ENCODE results near the gene TPT1. TPM values are rescaled to one million over a fixed set of nuclear protein-coding genes. Genes with fewer than 3 reads are reported as not detected.
A peak's percentile ranks its signal among the peaks of the same experiment; 100 is the strongest.

TPT1 gene
- total and polyA plus RNA-seq, 2 of the 13 experiments (the other 11 are each of a cell fraction or from before 2014, with no cell fraction given), result 2,953 to 3,594 TPM

DNA sequence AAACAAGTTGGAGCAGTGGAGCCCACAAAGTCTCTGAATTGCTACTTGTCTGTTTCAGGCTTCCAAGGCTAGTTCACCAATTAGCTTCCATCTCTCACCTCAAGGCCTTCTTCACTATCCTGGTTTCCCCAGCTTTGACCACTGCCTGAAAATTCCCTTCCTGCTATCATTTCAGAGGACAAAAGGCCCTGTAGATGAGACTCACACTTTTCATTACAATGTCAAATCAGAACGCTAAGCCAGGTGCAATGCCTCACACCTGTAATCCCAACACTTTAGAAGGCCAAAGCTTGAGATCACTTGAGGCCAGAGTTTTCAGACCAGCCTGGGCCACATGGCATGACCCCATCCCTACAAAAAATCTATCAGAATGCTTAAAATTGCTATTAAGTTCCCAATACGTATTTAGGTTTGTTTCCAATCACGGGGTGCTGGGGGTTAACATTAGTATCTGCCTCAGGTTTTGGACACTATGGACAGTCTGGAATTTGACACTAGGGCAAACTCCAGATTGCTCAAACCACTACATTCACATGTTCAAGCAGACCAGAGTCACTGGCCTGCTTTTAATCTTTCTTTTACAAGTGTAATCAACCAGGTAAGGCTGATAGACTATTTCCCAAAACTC is 5.5 kb downstream of the TPT1 start (continued):
- TF ChIP-seq TIGD3 (CRISPR knock-in tag; IDR thresholded peaks at IDR 0.05; ENCODE audit: borderline replicate concordance), result no peak
- TF ChIP-seq NONO (IDR thresholded peaks at IDR 0.05), result no peak
- peak; percentile 65; the same call in 1 of the 2 replicates for TF ChIP-seq NONO (CRISPR knock-in tag; conservative IDR thresholded peaks at IDR 0.05)
- peak; percentile 46; the same call in 1 of the 2 replicates for TF ChIP-seq SPEN (CRISPR knock-in tag; IDR thresholded peaks at IDR 0.05; ENCODE audit: low read depth)
- TF ChIP-seq, protein P1, sequence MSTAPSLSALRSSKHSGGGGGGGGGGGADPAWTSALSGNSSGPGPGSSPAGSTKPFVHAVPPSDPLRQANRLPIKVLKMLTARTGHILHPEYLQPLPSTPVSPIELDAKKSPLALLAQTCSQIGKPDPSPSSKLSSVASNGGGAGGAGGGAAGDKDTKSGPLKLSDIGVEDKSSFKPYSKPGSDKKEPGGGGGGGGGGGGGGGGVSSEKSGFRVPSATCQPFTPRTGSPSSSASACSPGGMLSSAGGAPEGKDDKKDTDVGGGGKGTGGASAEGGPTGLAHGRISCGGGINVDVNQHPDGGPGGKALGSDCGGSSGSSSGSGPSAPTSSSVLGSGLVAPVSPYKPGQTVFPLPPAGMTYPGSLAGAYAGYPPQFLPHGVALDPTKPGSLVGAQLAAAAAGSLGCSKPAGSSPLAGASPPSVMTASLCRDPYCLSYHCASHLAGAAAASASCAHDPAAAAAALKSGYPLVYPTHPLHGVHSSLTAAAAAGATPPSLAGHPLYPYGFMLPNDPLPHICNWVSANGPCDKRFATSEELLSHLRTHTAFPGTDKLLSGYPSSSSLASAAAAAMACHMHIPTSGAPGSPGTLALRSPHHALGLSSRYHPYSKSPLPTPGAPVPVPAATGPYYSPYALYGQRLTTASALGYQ (CRISPR knock-in tag; IDR thresholded peaks at IDR 0.05), result 0 out of 2 replicates have a peak, but pooled peaks have one; percentile 39
- TF ChIP-seq ZNF484 (CRISPR knock-in tag; IDR thresholded peaks at IDR 0.05; ENCODE audit: borderline replicate concordance, low read depth), result no peak
- no peak for TF ChIP-seq SMAD9 (CRISPR knock-in tag; IDR thresholded peaks at IDR 0.05)
- TF ChIP-seq MAFF (IDR thresholded peaks at IDR 0.05; ENCODE audit: low read depth, low read length), result no peak
- no peak for TF ChIP-seq REL (CRISPR knock-in tag; conservative IDR thresholded peaks at IDR 0.05)
- TF ChIP-seq ZNF746 (CRISPR knock-in tag; IDR thresholded peaks at IDR 0.05), result 0 out of 2 replicates have a peak, but pooled peaks have one; percentile 26
- TF ChIP-seq, protein P2, sequence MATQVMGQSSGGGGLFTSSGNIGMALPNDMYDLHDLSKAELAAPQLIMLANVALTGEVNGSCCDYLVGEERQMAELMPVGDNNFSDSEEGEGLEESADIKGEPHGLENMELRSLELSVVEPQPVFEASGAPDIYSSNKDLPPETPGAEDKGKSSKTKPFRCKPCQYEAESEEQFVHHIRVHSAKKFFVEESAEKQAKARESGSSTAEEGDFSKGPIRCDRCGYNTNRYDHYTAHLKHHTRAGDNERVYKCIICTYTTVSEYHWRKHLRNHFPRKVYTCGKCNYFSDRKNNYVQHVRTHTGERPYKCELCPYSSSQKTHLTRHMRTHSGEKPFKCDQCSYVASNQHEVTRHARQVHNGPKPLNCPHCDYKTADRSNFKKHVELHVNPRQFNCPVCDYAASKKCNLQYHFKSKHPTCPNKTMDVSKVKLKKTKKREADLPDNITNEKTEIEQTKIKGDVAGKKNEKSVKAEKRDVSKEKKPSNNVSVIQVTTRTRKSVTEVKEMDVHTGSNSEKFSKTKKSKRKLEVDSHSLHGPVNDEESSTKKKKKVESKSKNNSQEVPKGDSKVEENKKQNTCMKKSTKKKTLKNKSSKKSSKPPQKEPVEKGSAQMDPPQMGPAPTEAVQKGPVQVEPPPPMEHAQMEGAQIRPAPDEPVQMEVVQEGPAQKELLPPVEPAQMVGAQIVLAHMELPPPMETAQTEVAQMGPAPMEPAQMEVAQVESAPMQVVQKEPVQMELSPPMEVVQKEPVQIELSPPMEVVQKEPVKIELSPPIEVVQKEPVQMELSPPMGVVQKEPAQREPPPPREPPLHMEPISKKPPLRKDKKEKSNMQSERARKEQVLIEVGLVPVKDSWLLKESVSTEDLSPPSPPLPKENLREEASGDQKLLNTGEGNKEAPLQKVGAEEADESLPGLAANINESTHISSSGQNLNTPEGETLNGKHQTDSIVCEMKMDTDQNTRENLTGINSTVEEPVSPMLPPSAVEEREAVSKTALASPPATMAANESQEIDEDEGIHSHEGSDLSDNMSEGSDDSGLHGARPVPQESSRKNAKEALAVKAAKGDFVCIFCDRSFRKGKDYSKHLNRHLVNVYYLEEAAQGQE (IDR thresholded peaks at IDR 0.05; ENCODE audit: borderline replicate concordance in 1 of 2, low read depth in 1 of 2, low read length in 2 of 2), result no peak
- no peak for TF ChIP-seq CREB3 (CRISPR knock-in tag; IDR thresholded peaks at IDR 0.05)
- TF ChIP-seq HOXA7 (CRISPR knock-in tag; IDR thresholded peaks at IDR 0.05), result no peak
- TF ChIP-seq IRX3 (CRISPR knock-in tag; IDR thresholded peaks at IDR 0.05; ENCODE audit: borderline replicate concordance, low read depth), result no peak
- no peak for TF ChIP-seq ELF4 (CRISPR knock-in tag; IDR thresholded peaks at IDR 0.05; ENCODE audit: borderline replicate concordance)
- TF ChIP-seq ELF3 (CRISPR knock-in tag; IDR thresholded peaks at IDR 0.05), result no peak
- TF ChIP-seq FOXP1 (IDR thresholded peaks at IDR 0.05), result no peak
- TF ChIP-seq FOXP1 (CRISPR knock-in tag; IDR thresholded peaks at IDR 0.05), result no peak
- TF ChIP-seq ZNF670 (CRISPR knock-in tag; IDR thresholded peaks at IDR 0.05; ENCODE audit: borderline replicate concordance), result peak; percentile 51; the same call in 1 of the 2 replicates
- TF ChIP-seq ETS1 (CRISPR knock-in tag; IDR thresholded peaks at IDR 0.05), result no peak

Data from HepG2 (cell line).